Forelimb muscle (tissue), 1 donor: ENCODE results near the gene LRRC4C. TPM values are rescaled to one million over a fixed set of nuclear protein-coding genes. Genes with fewer than 3 reads are reported as not detected.
"Not testable (repeated sequence)": the region's sequence is repeated elsewhere in the genome, so short reads cannot be mapped to it uniquely, and the experiment has no call there.

ENCODE experiments used
- DNase-seq: peaks from one replicate; pipeline ENCODE4 v3.0.0-alpha.2; 2013; ENCODE audit warnings: low read depth
- polyA plus RNA-seq: library from polyadenylated mRNA; unstranded; fragments of 120-200 nt; gene quantifications from one replicate; pipeline ENCODE4 v1.2.1, GENCODE V29; 2013; ENCODE audit not compliant: insufficient read length

Gene LRRC4C
- polyA plus RNA-seq, 1 donor, result 1.6 TPM

GRCh38 chr11:40879911-40880310 lies 579.5 kb downstream of the LRRC4C start:
- no peak for DNase-seq

GRCh38 chr11:40877981-40878380 lies 581.5 kb downstream of the LRRC4C start:
- no peak for DNase-seq

- DNase-seq, result no peak
Observed at GRCh38 chr11:40877256-40877655, 582.2 kb downstream of the LRRC4C start.

GRCh38 chr11:40867991-40868632 lies 591.3 kb downstream of the LRRC4C start:
- no peak for DNase-seq

- not testable (repeated sequence) for DNase-seq
Observed at GRCh38 chr11:40857754-40858153, 601.7 kb downstream of the LRRC4C start.

GRCh38 chr11:40842750-40843339 lies 616.6 kb downstream of the LRRC4C start:
- no peak for DNase-seq

- DNase-seq, result no peak
Observed at GRCh38 chr11:40841231-40841630, 618.2 kb downstream of the LRRC4C start.

- no peak for DNase-seq
Observed at GRCh38 chr11:40838181-40838683, 621.2 kb downstream of the LRRC4C start.

GRCh38 chr11:40827116-40827515 lies 632.3 kb downstream of the LRRC4C start:
- DNase-seq, result no peak

- DNase-seq, result peak; percentile 6
Observed at GRCh38 chr11:40826601-40827000, 632.9 kb downstream of the LRRC4C start.

GRCh38 chr11:40825201-40825834 lies 634.1 kb downstream of the LRRC4C start:
- no peak for DNase-seq

- no peak for DNase-seq
Observed at GRCh38 chr11:40819230-40819629, 640.2 kb downstream of the LRRC4C start.

- DNase-seq, result no peak
Observed at GRCh38 chr11:40816976-40817375, 642.5 kb downstream of the LRRC4C start.

- DNase-seq, result no peak
Observed at GRCh38 chr11:40797981-40798380, 661.5 kb downstream of the LRRC4C start.

GRCh38 chr11:40787224-40787623 lies 672.2 kb downstream of the LRRC4C start:
- DNase-seq, result no peak

- DNase-seq, result no peak
Observed at GRCh38 chr11:40763046-40763445, 696.4 kb downstream of the LRRC4C start.

- no peak for DNase-seq
Observed at GRCh38 chr11:40759341-40759740, 700.1 kb downstream of the LRRC4C start.

- DNase-seq, result no peak
Observed at GRCh38 chr11:40754297-40754696, 705.2 kb downstream of the LRRC4C start.

GRCh38 chr11:40746282-40746681 lies 713.2 kb downstream of the LRRC4C start:
- no peak for DNase-seq

- DNase-seq, result peak; percentile 4
Observed at GRCh38 chr11:40732132-40732531, 727.3 kb downstream of the LRRC4C start.

GRCh38 chr11:40722179-40722795 lies 737.2 kb downstream of the LRRC4C start:
- no peak for DNase-seq

- DNase-seq, result peak; percentile 17
Observed at GRCh38 chr11:40716344-40717130, 742.9 kb downstream of the LRRC4C start.
